GM21447 (cell line): ENCODE data around the gene RPS16.
A peak's percentile ranks its signal among the peaks of the same experiment; 100 is the strongest.

Source experiments
- ATAC-seq: cut with Tn5 transposase; IDR thresholded peaks from one replicate; pipeline ENCODE4 v1.9.1; 2021; ENCODE audit not compliant: unreplicated experiment

RPS16 gene

GRCh38 chr19:39423258-39424086 is 12.3 kb downstream of the RPS16 start:
- ATAC-seq, result no peak

DNA sequence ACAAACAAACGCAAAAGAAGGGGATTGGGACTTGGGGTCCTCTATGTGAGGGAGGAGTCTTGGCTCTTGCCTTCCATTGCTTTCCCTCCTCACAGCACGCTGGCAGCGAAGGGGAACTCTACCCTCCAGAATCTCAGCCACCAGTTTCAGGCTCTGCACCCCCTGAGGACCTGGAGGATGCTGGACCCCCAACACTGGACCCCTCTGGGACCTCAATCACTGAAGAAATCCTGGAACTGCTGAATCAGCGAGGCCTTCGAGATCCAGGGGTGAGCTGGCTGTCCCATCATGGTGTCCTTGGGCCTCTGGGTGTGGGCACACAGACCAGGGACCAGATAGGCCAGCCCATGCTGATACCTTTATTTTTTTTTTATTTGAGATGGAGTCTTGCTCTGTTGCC is 13.7 kb downstream of the RPS16 start:
- no peak for ATAC-seq

DNA sequence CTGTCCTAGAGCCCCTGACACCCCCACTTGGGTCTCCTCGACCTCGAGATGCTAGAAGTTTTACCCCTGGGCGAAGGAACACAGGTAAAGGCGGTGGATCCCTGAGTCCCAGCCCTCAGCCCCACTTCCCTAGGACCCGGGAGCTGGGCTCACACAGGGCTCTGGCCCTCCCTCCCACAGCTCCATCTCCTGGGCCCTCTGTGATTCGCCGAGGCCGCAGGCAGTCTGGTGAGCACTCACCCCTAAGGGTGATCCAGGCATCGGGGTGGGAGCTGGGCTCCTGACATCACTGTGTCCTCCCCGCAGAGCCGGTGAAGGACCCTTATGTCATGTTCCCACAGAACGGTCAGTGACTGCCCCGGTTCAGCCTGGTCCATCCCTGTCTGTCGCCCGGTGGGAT is 15.0 kb downstream of the RPS16 start:
- no peak for ATAC-seq

- ATAC-seq, result no peak
Observed at GRCh38 chr19:39419003-39419402, 16.7 kb downstream of the RPS16 start.

DNA sequence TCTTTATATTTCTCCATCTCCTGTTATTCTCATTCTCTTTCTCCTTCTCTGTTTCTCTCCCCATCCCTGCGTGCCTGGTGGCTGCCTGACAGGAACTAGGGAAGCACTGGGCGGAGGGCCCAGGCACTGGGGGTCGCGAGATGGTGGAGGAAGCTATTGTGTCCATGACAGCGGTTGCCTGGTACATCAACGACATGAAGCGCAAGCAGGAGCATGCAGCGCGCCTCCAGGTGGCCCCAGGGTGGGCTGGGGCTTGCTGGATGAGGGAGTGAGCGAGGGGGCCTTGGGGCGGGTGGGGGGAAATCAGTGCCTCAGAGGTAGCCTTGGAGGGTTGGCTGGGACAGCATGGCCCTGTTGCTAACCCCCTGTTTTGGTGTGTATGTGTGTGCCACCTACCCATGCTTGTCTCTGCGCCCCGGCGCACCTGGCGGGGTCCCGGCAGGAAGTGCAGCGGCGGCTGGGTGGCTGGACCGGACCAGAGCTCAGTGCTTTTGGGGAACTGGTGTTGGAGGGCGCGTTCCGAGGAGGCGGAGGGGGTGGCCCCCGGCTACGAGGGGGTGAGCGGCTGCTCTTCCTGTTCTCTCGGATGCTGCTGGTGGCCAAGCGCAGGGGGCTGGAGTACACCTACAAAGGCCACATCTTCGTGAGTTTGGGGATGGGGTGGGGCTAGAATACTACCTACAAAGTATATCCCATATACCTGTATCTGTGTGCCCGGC is 18.1 kb downstream of the RPS16 start:
- ATAC-seq, result no peak

DNA sequence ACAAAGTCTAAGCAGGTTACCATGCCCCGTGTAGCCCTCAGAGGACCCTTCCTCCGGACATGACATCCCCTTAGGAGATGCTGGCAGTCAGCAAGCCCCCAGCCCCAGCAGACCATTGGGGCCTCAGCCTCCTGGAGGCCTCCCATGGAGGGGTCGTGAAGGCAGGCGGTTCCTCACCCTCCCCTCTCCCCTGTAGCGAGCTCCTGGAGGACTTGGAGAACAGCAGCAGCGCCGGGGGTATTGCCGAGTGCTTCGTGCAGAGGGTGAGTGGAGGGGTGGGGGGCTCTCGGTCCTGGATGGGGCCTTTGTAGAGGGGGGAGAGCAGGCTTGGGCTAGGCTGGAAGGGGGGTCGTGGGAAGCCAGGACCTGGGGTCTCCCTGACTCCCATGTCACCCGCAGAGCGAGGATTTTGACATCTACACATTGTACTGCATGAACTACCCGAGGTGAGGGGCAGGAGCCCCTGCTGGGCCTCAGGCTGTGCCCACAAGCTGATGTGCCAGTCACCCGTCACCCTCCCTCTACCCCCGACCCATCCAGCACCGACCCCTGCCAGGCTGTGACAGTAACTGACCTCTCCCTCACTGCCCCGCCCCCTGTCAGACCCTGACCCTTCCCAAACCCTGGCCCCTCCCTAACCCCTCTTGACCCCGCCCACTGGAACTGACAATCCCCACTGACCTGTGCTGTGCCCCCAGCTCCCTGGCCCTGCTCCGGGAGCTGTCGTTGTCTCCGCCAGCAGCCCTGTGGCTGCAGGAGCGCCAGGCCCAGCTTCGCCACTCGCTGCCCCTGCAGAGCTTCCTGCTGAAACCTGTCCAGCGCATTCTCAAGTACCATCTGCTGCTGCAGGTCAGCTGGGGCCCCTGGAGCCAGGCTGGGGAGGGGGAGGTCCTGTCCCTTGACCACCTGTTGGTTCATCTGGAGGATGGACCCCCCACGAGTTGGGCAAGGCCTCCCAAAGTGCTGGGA is 19.3 kb downstream of the RPS16 start:
- ATAC-seq, result no peak

GRCh38 chr19:39415111-39416046 is 20.4 kb downstream of the RPS16 start:
- ATAC-seq, result no peak

GRCh38 chr19:39413911-39414608 is 21.7 kb downstream of the RPS16 start:
- no peak for ATAC-seq

DNA sequence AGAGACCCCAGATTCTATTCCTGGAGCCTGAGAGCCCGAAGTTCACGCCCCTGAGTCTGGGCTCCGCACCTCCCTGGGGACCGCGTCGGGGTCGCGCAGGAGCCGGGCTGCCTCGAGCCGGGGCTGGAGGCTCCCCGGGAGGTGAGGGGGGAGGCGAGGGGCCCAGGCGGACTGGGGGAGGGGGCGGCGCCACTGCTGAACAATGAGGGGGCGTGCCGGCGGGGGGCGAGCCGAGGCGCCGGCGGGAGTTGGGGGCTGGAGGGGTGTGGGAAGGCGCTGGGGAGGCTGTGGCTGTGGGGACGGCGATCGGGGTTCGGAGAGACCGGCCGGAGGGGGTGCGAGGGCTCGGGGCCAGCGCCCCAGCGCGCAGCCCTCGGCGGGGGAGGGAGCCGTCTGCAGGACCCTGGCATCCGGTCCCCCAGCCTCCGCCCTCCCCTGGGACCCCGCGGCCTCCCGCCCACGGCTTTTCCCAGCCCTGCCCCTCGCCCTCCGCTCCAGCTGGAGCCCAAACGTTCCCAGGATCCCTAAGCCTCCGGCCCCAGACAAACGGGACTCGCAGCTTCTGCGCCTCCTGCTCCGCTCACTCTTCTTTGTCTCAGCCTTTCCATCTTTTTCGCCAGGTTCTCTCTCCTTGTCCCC is 22.4 kb downstream of the RPS16 start:
- no peak for ATAC-seq

GRCh38 chr19:39412867-39413271 is 22.9 kb downstream of the RPS16 start:
- no peak for ATAC-seq

DNA sequence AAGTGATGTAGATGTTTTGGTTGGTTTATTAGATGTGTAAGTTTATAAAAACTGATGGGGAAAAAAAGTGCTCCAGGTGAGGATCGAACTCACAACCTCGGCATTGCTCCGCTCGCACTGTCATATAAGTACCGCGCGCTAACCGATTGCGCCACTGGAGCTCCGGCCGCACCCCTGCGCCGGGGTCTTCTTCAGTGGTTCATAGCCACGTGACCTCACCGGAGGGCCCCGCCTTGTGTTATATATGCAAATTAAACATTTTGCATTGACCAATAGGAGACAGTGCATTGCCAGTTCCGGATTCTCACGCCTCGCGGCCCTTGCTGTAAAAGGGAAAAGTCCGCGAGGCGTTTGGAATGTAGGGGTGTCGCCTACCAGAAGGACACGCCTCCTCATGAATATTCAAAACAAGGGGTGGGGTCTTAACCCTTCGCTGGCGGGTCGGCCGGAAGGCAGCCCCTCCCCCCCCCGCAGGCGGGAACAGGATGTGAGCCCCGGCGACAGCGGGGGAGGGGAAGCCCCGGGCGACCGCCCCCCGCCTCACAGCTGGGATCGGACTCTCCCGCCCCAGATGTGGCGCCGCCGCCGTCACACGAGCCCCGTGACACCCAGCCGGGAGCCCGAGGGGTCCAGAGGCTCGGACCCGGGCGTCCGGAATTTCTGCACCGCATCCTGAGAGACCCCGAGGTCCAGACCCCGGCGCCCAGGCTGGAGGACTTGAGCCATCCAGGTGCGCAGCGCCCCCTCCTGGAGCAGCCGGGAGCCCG is 23.5 kb downstream of the RPS16 start, which contains the start of gene PLEKHG2:
TSS of gene PLEKHG2 (plus strand) at position 570 of the 767 bp plus-strand sequence. CDS start 1,418 bp downstream, outside the sequence.
- ATAC-seq, result peak; percentile 48

DNA sequence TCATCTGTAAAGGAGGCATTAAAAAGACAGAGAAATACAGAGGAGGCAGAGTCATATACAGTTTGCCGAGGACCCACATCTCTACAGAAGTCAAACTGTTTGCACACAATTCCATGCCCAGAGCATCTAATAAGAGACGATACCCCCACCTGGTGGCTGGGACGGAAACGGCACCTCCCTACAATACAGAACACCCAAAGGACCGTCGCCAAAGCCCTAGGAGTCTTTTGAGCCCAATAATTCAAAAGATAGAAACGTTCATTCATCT is 24.0 kb downstream of the RPS16 start:
- ATAC-seq, result peak; percentile 17

GRCh38 chr19:39411081-39411831 is 24.5 kb downstream of the RPS16 start:
- ATAC-seq, result no peak

DNA sequence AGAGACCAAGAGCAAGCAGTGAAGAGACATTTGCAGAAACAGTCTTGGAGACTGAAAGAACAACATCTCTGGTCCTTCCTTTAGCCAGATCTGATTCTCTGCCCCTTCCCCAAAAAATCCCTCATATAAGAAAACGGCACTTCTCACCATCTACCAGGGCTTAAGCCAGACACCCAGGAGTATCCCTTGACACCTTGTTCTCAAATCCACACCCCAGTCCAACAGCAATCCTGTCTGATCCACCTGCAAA is 25.0 kb downstream of the RPS16 start:
- no peak for ATAC-seq

GRCh38 chr19:39410017-39410830 is 25.5 kb downstream of the RPS16 start:
- no peak for ATAC-seq

DNA sequence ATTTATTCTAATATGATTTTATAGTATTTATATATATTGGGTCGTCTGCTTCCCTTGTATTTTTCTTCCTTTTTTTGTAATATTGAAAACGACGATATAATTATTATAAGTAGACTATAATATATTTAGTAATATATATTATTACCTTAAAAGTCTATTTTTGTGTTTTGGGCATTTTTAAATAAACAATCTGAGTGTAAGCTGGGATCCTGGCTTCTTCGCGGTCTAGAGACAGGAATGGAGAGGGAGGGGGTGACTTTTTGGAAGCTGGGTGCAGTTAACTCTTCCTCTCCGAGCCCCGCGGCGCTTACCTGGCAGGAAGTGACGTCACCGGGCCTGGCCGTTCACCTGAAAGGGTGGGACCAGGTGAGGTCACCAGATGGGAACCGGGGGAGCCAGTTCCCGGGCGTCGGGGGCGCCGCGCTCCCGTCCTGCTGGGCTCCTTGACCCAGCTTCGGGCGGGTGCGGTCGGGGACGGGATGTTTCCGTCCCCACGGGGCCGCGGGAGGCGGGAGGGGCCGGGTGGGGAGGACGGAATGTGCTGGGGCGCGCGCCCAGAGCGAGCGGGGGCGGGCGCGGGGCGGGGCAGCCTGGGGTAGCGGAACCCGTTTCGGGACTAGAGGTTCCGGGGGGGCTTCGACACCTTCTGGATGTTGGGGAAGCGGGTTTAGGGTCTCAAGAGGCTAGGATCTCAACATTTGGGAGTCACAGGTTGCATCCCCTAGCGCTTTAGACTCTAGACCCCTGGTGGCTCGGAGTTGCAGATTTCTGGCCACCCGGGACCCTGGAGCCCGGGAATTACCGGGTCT is 26.3 kb downstream of the RPS16 start:
- ATAC-seq, result no peak
